Erythroblast (primary cell): ENCODE results near the gene ZNF883.

ENCODE experiments used
- GATA1 ChIP-seq: IDR thresholded peaks from 2 replicates; pipeline ENCODE4 v1.6.1; 2011; ENCODE audit warnings: low read depth, mild to moderate bottlenecking, control low read depth, low read length, moderate library complexity
- POLR2A ChIP-seq: IDR thresholded peaks from 2 replicates; pipeline ENCODE4 v1.6.1; 2011; ENCODE audit warnings: mild to moderate bottlenecking, low read length

GRCh38 chr9:113026200-113026599, 14.2 kb upstream of the ZNF883 start:
- TF ChIP-seq GATA1 = no peak
- no peak for TF ChIP-seq POLR2A
